Mucosa of descending colon (tissue), 3 donors: ENCODE measurements around the gene RAB12. TPM values are rescaled to one million over a fixed set of nuclear protein-coding genes. Genes with fewer than 3 reads are reported as not detected.

Experiments
- ATAC-seq: fragments of 200-7000 bp; cut with Tn5 transposase; one replicate; pipeline ENCODE4 v1.9.1; 2020; ENCODE audit warnings: mild to moderate bottlenecking, moderate library complexity
- DNase-seq, 3 donors: peaks; one replicate each; pipeline ENCODE4 v3.0.0-alpha.2; 2020
- H3K36me3 ChIP-seq: fragments of 200-600 bp; one replicate; pipeline ENCODE4 v1.8.0; 2021; ENCODE audit warnings: low read depth, mild to moderate bottlenecking
- H3K4me1 ChIP-seq: fragments of 200-600 bp; one replicate; pipeline ENCODE4 v1.8.0; 2021; ENCODE audit warnings: low read depth, mild to moderate bottlenecking
- H3K4me3 ChIP-seq: fragments of 200-600 bp; one replicate; pipeline ENCODE4 v1.8.0; 2021; ENCODE audit warnings: mild to moderate bottlenecking
- H3K9me3 ChIP-seq: fragments of 200-600 bp; one replicate; pipeline ENCODE4 v1.8.0; 2021; ENCODE audit warnings: mild to moderate bottlenecking
- CTCF ChIP-seq: fragments of 200-600 bp; IDR thresholded peaks from one replicate; pipeline ENCODE4 v1.8.0; 2022; ENCODE audit warnings: antibody characterized with exemption, mild to moderate bottlenecking
- intact Hi-C, 2 donors: fragments of 100-400 bp; cut with DNase I in 1 of 2; cut with micrococcal nuclease in 1 of 2; formaldehyde crosslinking; loops; one replicate each; pipeline versions ENCODE4 v1.11.0 to v1.11.1; 2022; cut with DNase I, micrococcal nuclease
- total RNA-seq, 3 donors: library from RNA; stranded (reverse); fragmentation: NEBNext Ultra II Directional in 2 of 3; extraction: Animal tissue kit (Norgen Biotek cat#: 25700) in 2 of 3; gene quantifications; one replicate each; pipeline versions ENCODE4 v1.2.1 to v1.2.4, GENCODE V29; 2021 to 2023
- donor health status: DM: no; HTN: no; CAD: no; lungs with moderate emphysema.
- donor health status: DM: no; HTN: no; CAD: no.
- donor health status: DM: no; HTN: yes; CAD: no.

The RAB12 gene
- total RNA-seq, 3 donors from 2014 or later: 14.2 to 48.2 (median 20.2) TPM

GRCh38 chr18:8623549-8624106, 14.4 kb downstream of the RAB12 start:
- intact Hi-C loops: no loop called here
- Histone ChIP-seq H3K4me3 (no peak overlapping the region), H3K4me1 (peaks cover 5% of the 10 kb centered on the region), H3K9me3 (peaks cover 8% of the 10 kb centered on the region), H3K36me3 (no peaks in the 10 kb centered on the region)
- DNase-seq: no peak
- peak; percentile 73 for ATAC-seq
- no peak for TF ChIP-seq CTCF

GRCh38 chr18:8625461-8626092, 16.3 kb downstream of the RAB12 start:
- intact Hi-C loops: no loop called here
- no peak for ATAC-seq
- H3K4me1 ChIP-seq: peaks cover 5% of the 10 kb centered on the region

GRCh38 chr18:8626414-8627106, 17.3 kb downstream of the RAB12 start:
- intact Hi-C loops: no loop called here
- Histone ChIP-seq H3K9me3 (peaks cover 8% of the 10 kb centered on the region), H3K4me1 (peaks cover 5% of the 10 kb centered on the region), H3K4me3 (no peak overlapping the region), H3K36me3 (no peaks in the 10 kb centered on the region)
- ATAC-seq: no peak
- no peak for DNase-seq
- TF ChIP-seq CTCF: no peak

More at GRCh38 chr18:8625461-8626092, 16.3 kb downstream of the RAB12 start:
- no peak for TF ChIP-seq CTCF
- no peaks in the 10 kb centered on the region for H3K36me3 ChIP-seq
- peaks cover 8% of the 10 kb centered on the region for H3K9me3 ChIP-seq
- DNase-seq: no peak
- no peak overlapping the region for H3K4me3 ChIP-seq

- DNase-seq (no peak), ATAC-seq (no peak)
- intact Hi-C loops: no loop called here
- peaks cover 5% of the 10 kb centered on the region for H3K4me1 ChIP-seq
- H3K4me3 ChIP-seq: no peak overlapping the region
- H3K36me3 ChIP-seq: no peaks in the 10 kb centered on the region
- H3K9me3 ChIP-seq: peaks cover 6% of the 10 kb centered on the region
- no peak for TF ChIP-seq CTCF
Observed at GRCh38 chr18:8627107-8627472, 17.9 kb downstream of the RAB12 start.

GRCh38 chr18:8627540-8627939, 18.3 kb downstream of the RAB12 start:
- no peak for DNase-seq
- H3K4me3 ChIP-seq: no peak overlapping the region
- no peaks in the 10 kb centered on the region for H3K36me3 ChIP-seq
- H3K4me1 ChIP-seq: peaks cover 5% of the 10 kb centered on the region
- no peak for ATAC-seq
- intact Hi-C loops: no loop called here
- peaks cover 2% of the 10 kb centered on the region for H3K9me3 ChIP-seq
- TF ChIP-seq CTCF: no peak
